ENCODE data around the gene ABHD5. TPM values are rescaled to one million over a fixed set of nuclear protein-coding genes. Genes with fewer than 3 reads are reported as not detected.

ABHD5 gene
- total RNA-seq, 1 experiment from 2014 or later = 10.5 TPM

GRCh38 chr3:43644443-43644842 is 46.3 kb upstream of the ABHD5 start:
- DNase-seq (ENCODE audit: low read depth, low spot score) (no peak), ATAC-seq (no peak)
- Histone ChIP-seq H3K36me3 (ENCODE audit: control insufficient read depth, insufficient read depth, low read length) (no peaks in the 10 kb centered on the region), H3K27ac (ENCODE audit: low read length) (no peak overlapping the region), H3K9me3 (ENCODE audit: control insufficient read depth, insufficient read depth, low read depth, low read length) (no peaks in the 10 kb centered on the region), H3K27me3 (ENCODE audit: control insufficient read depth, insufficient read depth, low read length) (no peaks in the 10 kb centered on the region), H3K4me3 (ENCODE audit: low read depth in 2 of 2, low read length in 2 of 2) (no peak overlapping the region), H3K4me1 (ENCODE audit: control insufficient read depth, insufficient read depth, low read length) (no peaks in the 10 kb centered on the region)
- TF ChIP-seq TCF7L2 (IDR thresholded peaks at IDR 0.05; ENCODE audit: low read depth, low read length) (no peak), REST (IDR thresholded peaks at IDR 0.05; ENCODE audit: insufficient read depth in 1 of 2, low read depth in 2 of 2, low read length in 1 of 2) (no peak), SIN3A (IDR thresholded peaks at IDR 0.05; ENCODE audit: borderline replicate concordance, insufficient read depth, low read depth, low read length) (no peak), CTCF (IDR thresholded peaks at IDR 0.05) (no peak), POLR2AphosphoS5 (IDR thresholded peaks at IDR 0.05; ENCODE audit: low read depth, low read length) (no peak)
- BruUV-seq (replicated peaks) = no TSS peak
- CTCF ChIA-PET = no interaction called here
- in situ Hi-C loops (cut with HindIII; ENCODE audit: low pct_unique_long_range_greater_than_20kb, low sequenced_read_pairs) (no loop called here), intact Hi-C loops (cut with micrococcal nuclease; ENCODE audit: unreplicated experiment) (no loop called here)
- POLR2A ChIA-PET = interaction anchor here (0.6 kb wide), 1 partner anchor 68 kb away, joined by 3 read pairs; no protein-coding TSS in a partner anchor

- no peak for ATAC-seq
- intact Hi-C loops (cut with micrococcal nuclease; ENCODE audit: unreplicated experiment) = no loop called here
- ChIA-PET POLR2A (no interaction called here), CTCF (no interaction called here)
- Histone ChIP-seq H3K4me1 (ENCODE audit: control insufficient read depth, insufficient read depth, low read length) (no peaks in the 10 kb centered on the region; the same call in 1 of the 2 replicates), H3K4me3 (ENCODE audit: low read depth in 2 of 2, low read length in 2 of 2) (no peak overlapping the region), H3K36me3 (ENCODE audit: control insufficient read depth, insufficient read depth, low read length) (no peaks in the 10 kb centered on the region), H3K27ac (ENCODE audit: low read length) (no peak overlapping the region), H3K9me3 (ENCODE audit: control insufficient read depth, insufficient read depth, low read depth, low read length) (no peaks in the 10 kb centered on the region), H3K27me3 (ENCODE audit: control insufficient read depth, insufficient read depth, low read length) (no peaks in the 10 kb centered on the region)
- no peak for DNase-seq (ENCODE audit: low read depth, low spot score)
- TF ChIP-seq REST (IDR thresholded peaks at IDR 0.05; ENCODE audit: insufficient read depth in 1 of 2, low read depth in 2 of 2, low read length in 1 of 2) = no peak
- TF ChIP-seq POLR2AphosphoS5 (IDR thresholded peaks at IDR 0.05; ENCODE audit: low read depth, low read length) = no peak
- no peak for TF ChIP-seq CTCF (IDR thresholded peaks at IDR 0.05)
- no peak for TF ChIP-seq TCF7L2 (IDR thresholded peaks at IDR 0.05; ENCODE audit: low read depth, low read length)
- no peak for TF ChIP-seq SIN3A (IDR thresholded peaks at IDR 0.05; ENCODE audit: borderline replicate concordance, insufficient read depth, low read depth, low read length)
- in situ Hi-C loops (cut with HindIII; ENCODE audit: low pct_unique_long_range_greater_than_20kb, low sequenced_read_pairs) = no loop called here
- no TSS peak for BruUV-seq (replicated peaks)
Observed at GRCh38 chr3:43647331-43648166, 43.2 kb upstream of the ABHD5 start.

All from Panc1 (cell line).